K562 (cell line): ENCODE measurements around the gene CTNNBL1. TPM values are rescaled to one million over a fixed set of nuclear protein-coding genes. Genes with fewer than 3 reads are reported as not detected.

Source experiments
- BRD4 ChIP-seq: fragments of 200-600 bp; sonication (generic); IDR thresholded peaks from 2 replicates; pipeline ENCODE4 v1.6.1; 2017; ENCODE audit warnings: inconsistent platforms
- E2F6 ChIP-seq, 2 experiments: IDR thresholded peaks; 2 replicates each; pipeline ENCODE4 v1.6.1; 2011; ENCODE audit warnings: borderline replicate concordance in 1 of 2, control low read depth in 1 of 2, low read depth in 1 of 2, low read length in 1 of 2, mild to moderate bottlenecking in 1 of 2, mixed read lengths in 1 of 2, moderate library complexity in 1 of 2; ENCODE audit not compliant: insufficient read depth in 1 of 2, insufficient read length in 1 of 2, poor library complexity in 1 of 2, severe bottlenecking in 1 of 2; ENCODE audit errors: extremely low read depth in 1 of 2
- FIP1L1 ChIP-seq: fragments of 200-400 bp; formaldehyde crosslinking; IDR thresholded peaks from 2 replicates; pipeline ENCODE4 v1.6.1; 2018; ENCODE audit warnings: mild to moderate bottlenecking, low read depth, low read length; ENCODE audit not compliant: poor library complexity, severe bottlenecking
- FOXJ2 ChIP-seq: fragments of 200-800 bp; sonication (Bioruptor generic); IDR thresholded peaks from 2 replicates; pipeline ENCODE4 v1.6.1; 2016; ENCODE audit warnings: missing genetic modification characterization, missing compliant biosample characterization
- HDAC3 ChIP-seq: fragments of 450-650 bp; IDR thresholded peaks from 2 replicates; pipeline ENCODE4 v1.6.1; 2018; ENCODE audit warnings: borderline replicate concordance, mild to moderate bottlenecking, moderate library complexity; ENCODE audit not compliant: partially characterized antibody
- MCM5 ChIP-seq: fragments of 450-650 bp; IDR thresholded peaks from 2 replicates; pipeline ENCODE4 v1.6.1; 2016; ENCODE audit warnings: low read depth
- THAP7 ChIP-seq: fragments of 250-450 bp; sonication (Bioruptor Pico); IDR thresholded peaks from 2 replicates; pipeline ENCODE4 v1.5.0; 2021
- XRCC5 ChIP-seq: fragments of 200-400 bp; formaldehyde crosslinking; IDR thresholded peaks from 2 replicates; pipeline ENCODE4 v1.6.1; 2017; ENCODE audit warnings: low read depth, mild to moderate bottlenecking, low read length
- ZBED1 ChIP-seq: IDR thresholded peaks from 2 replicates; pipeline ENCODE4 v1.6.1; 2014
- ZNF609 ChIP-seq: sonication (generic); formaldehyde crosslinking; IDR thresholded peaks from 2 replicates; pipeline ENCODE4 v1.8.1; 2023; ENCODE audit warnings: missing genetic modification reagents, mild to moderate bottlenecking, borderline replicate concordance
- ZNF644 ChIP-seq: fragments of 200-800 bp; sonication (Bioruptor generic); IDR thresholded peaks from 2 replicates; pipeline ENCODE4 v1.6.1; 2016; ENCODE audit warnings: low read depth, missing genetic modification characterization, missing compliant biosample characterization
- ZSCAN29 ChIP-seq: fragments of 450-650 bp; IDR thresholded peaks from 2 replicates; pipeline ENCODE4 v1.6.1; 2017
- polyA plus RNA-seq, 8 experiments: library from polyadenylated mRNA; depleted of rRNA in 4 of 8; stranded (reverse) in 5 of 8; unstranded in 3 of 8; fragments of >200 nt; fragmentation: Nextera tagmentation in 2 of 8; fragmentation: Illumina TruSeq in 1 of 8; extraction: Ambion mirVana in 2 of 8; extraction: Trizol in 1 of 8; gene quantifications; 2 replicates each; pipeline versions ENCODE4 v1.2.1 to v1.2.3, GENCODE V29; 2011 to 2014; ENCODE audit warnings: inconsistent platforms in 1 of 8, missing spikeins in 1 of 8
- total RNA-seq, 7 experiments: library from RNA; depleted of rRNA in 6 of 7; stranded (reverse); fragments of >200 nt in 6 of 7; fragmentation: Illumina TruSeq in 2 of 7; extraction: Trizol in 2 of 7; gene quantifications; 2 replicates each; pipeline versions ENCODE4 v1.2.1 to v1.2.3, GENCODE V29; 2011 to 2021; ENCODE audit warnings: low replicate concordance in 1 of 7

CTNNBL1 gene
- total and polyA plus RNA-seq, 9 of the 15 experiments (the other 6 are each of a cell fraction or from before 2014, with no cell fraction given): 32.4 to 85.6 (median 43.6) TPM

GRCh38 chr20:37866051-37866450, 172.2 kb downstream of the CTNNBL1 start (continued):
- no peak for TF ChIP-seq E2F6 (IDR thresholded peaks at IDR 0.05; ENCODE audit: borderline replicate concordance in 1 of 2, extremely low read depth in 1 of 2, insufficient read depth in 1 of 2, insufficient read length in 1 of 2, low read depth in 1 of 2, low read length in 1 of 2, poor library complexity in 1 of 2, severe bottlenecking in 1 of 2)
- no peak for TF ChIP-seq ZNF609 (CRISPR knock-in tag)
- no peak for TF ChIP-seq ZSCAN29
- no peak for TF ChIP-seq MCM5
- no peak for TF ChIP-seq FIP1L1
- TF ChIP-seq ZBED1: no peak
- no peak for TF ChIP-seq THAP7
- TF ChIP-seq FOXJ2 (tag): no peak
- TF ChIP-seq XRCC5: no peak
- no peak for TF ChIP-seq ZNF644 (tag)
- no peak for TF ChIP-seq HDAC3
- no peak for TF ChIP-seq BRD4
